Loucy (cell line): ENCODE measurements around the gene BCAS4.

Source experiments
- CTCF ChIP-seq: fragments of 200-600 bp; sonication (generic); conservative IDR thresholded peaks from 2 replicates; pipeline ENCODE4 v1.5.1; 2014; ENCODE audit warnings: mild to moderate bottlenecking, antibody characterized with exemption, low read length
- EZH2phosphoT487 ChIP-seq: fragments of 200-600 bp; IDR thresholded peaks from 2 replicates; pipeline ENCODE4 v1.6.1; 2018; ENCODE audit warnings: antibody characterized with exemption, mild to moderate bottlenecking, moderate library complexity, borderline replicate concordance

GRCh38 chr20:50804437-50805348 is 9.8 kb downstream of the BCAS4 start:
- no peak for TF ChIP-seq CTCF
- TF ChIP-seq EZH2phosphoT487: peak; percentile 65
